ENCODE measurements around the gene CENPH. TPM values are rescaled to one million over a fixed set of nuclear protein-coding genes. Genes with fewer than 3 reads are reported as not detected.
A peak's percentile ranks its signal among the peaks of the same experiment; 100 is the strongest.
"Not testable (repeated sequence)": the region's sequence is repeated elsewhere in the genome, so short reads cannot be mapped to it uniquely, and the experiment has no call there.

Gene CENPH
- total and polyA plus RNA-seq, 7 donors: 1.3 to 11.3 (median 3.8) TPM

DNA sequence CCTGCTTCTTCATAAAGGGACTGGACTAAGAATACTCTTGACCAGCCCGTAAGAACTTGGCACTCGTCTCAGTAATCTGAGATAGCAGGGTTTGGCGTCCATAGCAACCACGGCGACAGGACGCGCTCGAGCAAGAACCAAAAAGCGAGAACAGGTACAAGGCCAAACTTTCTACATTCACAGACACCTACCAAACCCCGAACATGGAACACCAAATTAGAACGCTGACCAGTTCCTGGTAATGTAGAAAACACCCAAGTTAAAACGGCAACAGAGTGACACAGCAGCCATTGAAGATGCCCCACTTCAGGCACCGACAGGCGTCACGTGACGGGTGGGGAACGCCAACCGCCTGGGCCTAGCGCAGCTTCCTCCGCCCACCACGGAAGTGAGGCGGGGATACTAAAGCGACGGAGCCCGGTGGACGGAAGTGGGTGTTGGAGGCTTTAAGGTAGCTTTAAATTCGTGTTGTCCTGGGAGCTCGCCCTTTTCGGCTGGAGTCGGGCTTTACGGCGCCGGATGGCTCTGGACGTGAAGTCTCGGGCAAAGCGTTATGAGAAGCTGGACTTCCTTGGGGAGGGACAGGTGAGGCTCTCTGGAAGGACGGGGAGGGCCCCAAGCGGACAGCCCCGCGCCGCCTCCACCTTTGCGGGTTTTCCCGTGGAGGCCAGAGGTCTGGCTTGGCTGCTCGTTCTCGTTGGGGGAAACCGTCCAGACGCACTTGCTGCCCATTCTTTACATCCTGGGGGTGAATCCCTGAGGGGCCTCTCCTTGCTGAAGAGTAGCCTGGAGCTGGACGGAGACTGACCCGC is 45.3 kb downstream of the CENPH start, which contains the start of gene CDK7:
Gene CDK7 (plus strand): TSS at position 430 of the 812 bp plus-strand sequence. CDS start 90 bp downstream, at position 520.
- Histone ChIP-seq H3K4me3 (peak within 1 kb of the TSS; percentile 71 to 92 (median 74)), H3K36me3 (peaks cover 0 to 34% (median 3%) of the 10 kb centered on the region in 4 donors), H3K4me1 (peaks cover 0 to 31% (median 24%) of the 10 kb centered on the region in 4 donors), H3K27me3 (no peaks in the 10 kb centered on the region), H3K9me3 (no peaks in the 10 kb centered on the region), H3K27ac (peak within 1 kb of the TSS; percentile 81 to 89 (median 84))
- DNase-seq: peak; percentile 95
- WGBS, 2 donors: 0 to 1% methylated on average over 49 of the region's 49 CpGs
- peak; percentile 50 to 83 (median 80) for TF ChIP-seq POLR2AphosphoS5 (IDR thresholded peaks at IDR 0.05)
- TF ChIP-seq, protein P1, sequence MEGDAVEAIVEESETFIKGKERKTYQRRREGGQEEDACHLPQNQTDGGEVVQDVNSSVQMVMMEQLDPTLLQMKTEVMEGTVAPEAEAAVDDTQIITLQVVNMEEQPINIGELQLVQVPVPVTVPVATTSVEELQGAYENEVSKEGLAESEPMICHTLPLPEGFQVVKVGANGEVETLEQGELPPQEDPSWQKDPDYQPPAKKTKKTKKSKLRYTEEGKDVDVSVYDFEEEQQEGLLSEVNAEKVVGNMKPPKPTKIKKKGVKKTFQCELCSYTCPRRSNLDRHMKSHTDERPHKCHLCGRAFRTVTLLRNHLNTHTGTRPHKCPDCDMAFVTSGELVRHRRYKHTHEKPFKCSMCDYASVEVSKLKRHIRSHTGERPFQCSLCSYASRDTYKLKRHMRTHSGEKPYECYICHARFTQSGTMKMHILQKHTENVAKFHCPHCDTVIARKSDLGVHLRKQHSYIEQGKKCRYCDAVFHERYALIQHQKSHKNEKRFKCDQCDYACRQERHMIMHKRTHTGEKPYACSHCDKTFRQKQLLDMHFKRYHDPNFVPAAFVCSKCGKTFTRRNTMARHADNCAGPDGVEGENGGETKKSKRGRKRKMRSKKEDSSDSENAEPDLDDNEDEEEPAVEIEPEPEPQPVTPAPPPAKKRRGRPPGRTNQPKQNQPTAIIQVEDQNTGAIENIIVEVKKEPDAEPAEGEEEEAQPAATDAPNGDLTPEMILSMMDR (IDR thresholded peaks at IDR 0.05): no peak
- no peak for TF ChIP-seq POLR2A (IDR thresholded peaks at IDR 0.05)
- intact Hi-C loops (cut with DNase I): loop anchor here (2.0 kb wide), 2 partner anchors 16 to 68 kb away; partner anchors contain the start of gene CCNB1

DNA sequence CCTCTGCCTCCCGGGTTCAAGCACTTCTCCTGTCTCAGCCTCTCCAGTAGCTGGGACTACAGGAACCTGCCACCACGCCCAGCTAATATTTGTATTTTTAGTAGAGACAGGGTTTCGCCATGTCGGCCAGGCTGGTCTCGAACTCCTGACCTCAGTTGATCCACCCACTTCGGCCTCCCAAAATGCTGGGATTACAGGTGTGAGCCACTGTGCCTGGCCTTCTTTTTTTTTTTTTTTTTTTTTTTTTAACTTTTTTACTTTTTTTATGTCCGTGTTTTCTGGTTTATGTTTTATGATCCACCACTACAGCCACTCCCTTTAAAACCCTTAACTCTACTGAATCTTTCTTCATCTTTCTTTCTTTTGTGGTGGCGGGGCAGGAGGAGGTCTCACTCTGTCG is 47.4 kb downstream of the CENPH start:
- DNase-seq; H3K27me3 ChIP-seq; H3K9me3 ChIP-seq; H3K27ac ChIP-seq; H3K4me3 ChIP-seq; intact Hi-C loops (cut with DNase I): not testable (repeated sequence)
- Histone ChIP-seq H3K36me3 (peaks cover 0 to 35% (median 3%) of the 10 kb centered on the region in 4 donors), H3K4me1 (peaks cover 0 to 34% (median 24%) of the 10 kb centered on the region in 4 donors)
- WGBS, 2 donors: 88 to 97% methylated on average over 9 of the region's 9 CpGs

DNA sequence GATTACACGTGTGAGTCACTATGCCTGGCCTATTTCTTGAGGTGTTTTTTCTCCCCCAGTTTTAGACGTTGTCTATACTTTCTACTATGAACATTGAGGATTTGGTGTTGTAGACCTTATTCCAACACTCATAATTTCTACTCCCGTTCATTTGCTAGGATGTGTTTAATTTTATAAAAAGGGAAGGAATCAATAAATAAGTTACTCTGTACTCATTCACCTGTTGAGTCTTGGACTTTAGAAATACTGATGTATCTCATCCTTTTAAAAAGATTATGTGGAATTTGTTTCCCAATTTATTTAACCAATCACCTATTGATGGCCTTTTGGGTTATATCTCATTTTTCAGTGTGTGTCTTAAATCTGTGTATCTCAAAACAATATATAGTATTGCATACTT is 48.5 kb downstream of the CENPH start:
- no peak for DNase-seq
- peaks cover 0 to 34% (median 24%) of the 10 kb centered on the region in 4 donors for H3K4me1 ChIP-seq
- intact Hi-C loops (cut with DNase I): no loop called here
- peaks cover 0 to 35% (median 3%) of the 10 kb centered on the region in 4 donors for H3K36me3 ChIP-seq
- H3K9me3 ChIP-seq: no peaks in the 10 kb centered on the region
- H3K27ac ChIP-seq: no peak overlapping the region
- H3K27me3 ChIP-seq: no peaks in the 10 kb centered on the region
- TF ChIP-seq, protein P1 (IDR thresholded peaks at IDR 0.05): no peak
- WGBS, 2 donors: 86 to 89% methylated on average over 3 of the region's 3 CpGs
- H3K4me3 ChIP-seq: no peak overlapping the region

DNA sequence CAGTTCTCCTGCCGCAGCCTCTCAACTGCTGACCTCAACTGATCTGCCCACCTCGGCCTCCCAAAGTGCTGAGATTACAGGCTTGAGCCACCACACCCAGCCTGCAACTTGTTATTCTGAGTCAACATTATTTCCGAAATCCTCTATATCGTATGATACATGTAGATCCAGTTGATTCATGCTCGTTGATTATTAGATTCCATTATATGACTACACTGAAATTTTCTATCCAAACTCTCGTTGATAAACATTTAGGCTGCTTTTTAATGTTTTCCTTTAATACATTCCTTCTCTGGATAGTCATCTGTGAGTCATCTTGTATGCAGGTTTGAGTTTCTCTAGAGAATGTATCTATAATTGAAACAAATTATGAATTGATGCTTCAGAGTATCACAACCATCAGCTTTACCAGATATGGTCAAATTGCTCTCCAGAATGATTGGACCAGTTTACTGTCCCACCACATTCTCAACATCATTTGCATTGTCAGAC is 49.4 kb downstream of the CENPH start:
- no peak for TF ChIP-seq POLR2AphosphoS5 (IDR thresholded peaks at IDR 0.05)
- Histone ChIP-seq H3K4me1 (peaks cover 0 to 34% (median 24%) of the 10 kb centered on the region in 4 donors), H3K4me3 (no peak overlapping the region), H3K36me3 (peaks cover 0 to 35% (median 3%) of the 10 kb centered on the region in 4 donors), H3K27me3 (no peaks in the 10 kb centered on the region), H3K9me3 (no peaks in the 10 kb centered on the region), H3K27ac (peak overlapping the region in 1 of 4 donors; percentile 20)
- DNase-seq: no peak
- WGBS, 2 donors: 86 to 92% methylated on average over 6 of the region's 6 CpGs
- intact Hi-C loops (cut with DNase I): no loop called here

DNA sequence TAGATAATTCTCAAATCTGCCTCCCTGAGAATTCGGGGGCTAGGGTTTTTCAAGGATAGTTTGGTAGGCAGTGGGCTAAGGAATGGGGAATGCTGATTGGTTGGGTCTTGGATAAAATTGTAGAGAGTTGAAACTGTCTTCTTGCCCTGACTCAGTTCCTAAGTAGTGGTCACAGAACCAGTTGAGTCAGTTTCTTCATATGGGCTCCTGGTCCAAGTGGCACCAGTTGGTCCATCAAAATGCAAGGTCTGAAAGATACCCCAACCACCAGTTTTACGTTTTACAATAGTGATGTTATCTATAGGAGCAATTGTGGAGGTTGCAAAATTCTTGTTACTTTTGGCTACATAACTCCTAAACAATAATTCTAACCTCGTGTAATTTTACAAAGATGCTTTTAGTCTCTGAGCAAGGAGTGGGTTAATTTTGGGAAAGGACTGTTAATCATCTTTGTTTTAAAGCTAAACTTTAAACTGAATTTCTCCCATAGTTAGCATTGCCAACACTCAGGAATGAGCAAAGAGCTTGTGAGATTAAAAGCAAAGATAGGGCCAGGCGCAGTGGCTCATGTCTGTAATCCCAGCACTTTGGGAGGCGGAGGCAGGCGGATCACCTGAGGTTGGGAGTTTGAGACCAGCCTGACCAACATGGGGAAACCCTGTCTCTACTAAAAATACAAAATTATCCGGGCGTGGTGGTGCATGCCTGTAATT is 53.0 kb downstream of the CENPH start:
- no peaks in the 10 kb centered on the region for H3K9me3 ChIP-seq
- peaks cover 0 to 31% (median 3%) of the 10 kb centered on the region in 4 donors for H3K36me3 ChIP-seq
- intact Hi-C loops (cut with DNase I): no loop called here
- H3K4me1 ChIP-seq: peaks cover 0 to 16% (median 6%) of the 10 kb centered on the region in 4 donors
- TF ChIP-seq POLR2A (IDR thresholded peaks at IDR 0.05) (no peak), POLR2AphosphoS5 (IDR thresholded peaks at IDR 0.05) (no peak), EP300 (IDR thresholded peaks at IDR 0.05) (no peak)
- TF ChIP-seq, protein P1 (IDR thresholded peaks at IDR 0.05): no peak
- no peaks in the 10 kb centered on the region for H3K27me3 ChIP-seq
- no peak overlapping the region for H3K4me3 ChIP-seq
- H3K27ac ChIP-seq: no peak overlapping the region
- 89% methylated on average over 8 of the region's 8 CpGs for WGBS, 2 donors
- no peak for DNase-seq

All from sigmoid colon (tissue), 7 donors.